Measurements from ENCODE around the gene ADM.

- no peak for TF ChIP-seq EZH2 (IDR thresholded peaks at IDR 0.05; ENCODE audit: low read length, unreplicated experiment)
- TF ChIP-seq CTCF (conservative IDR thresholded peaks at IDR 0.05; ENCODE audit: low read depth, low read length): no peak
- no peak for TF ChIP-seq EZH2phosphoT487 (IDR thresholded peaks at IDR 0.05; ENCODE audit: borderline replicate concordance, low read length)
Observed at GRCh38 chr11:10255388-10256125, 49.3 kb upstream of the ADM start.
